Colonic mucosa (tissue), 4 donors: ENCODE measurements around the gene IL15RA. TPM values are rescaled to one million over a fixed set of nuclear protein-coding genes. Genes with fewer than 3 reads are reported as not detected.

Experiments used
- DNase-seq: peaks from one replicate; pipeline ENCODE4 v3.0.0-alpha.2; 2020
- H3K27ac ChIP-seq: fragments of 200-600 bp; one replicate; pipeline ENCODE4 v1.8.0; 2021
- H3K27me3 ChIP-seq: fragments of 200-600 bp; one replicate; pipeline ENCODE4 v1.8.0; 2021
- H3K36me3 ChIP-seq: fragments of 200-600 bp; one replicate; pipeline ENCODE4 v1.8.0; 2021
- H3K4me1 ChIP-seq: fragments of 200-600 bp; one replicate; pipeline ENCODE4 v1.8.0; 2021; ENCODE audit warnings: mild to moderate bottlenecking
- H3K4me3 ChIP-seq: fragments of 200-600 bp; one replicate; pipeline ENCODE4 v1.8.0; 2021
- H3K9ac ChIP-seq, 2 donors: one replicate each; pipeline ENCODE4 v1.7.0; 2013; ENCODE audit warnings: control low read depth in 2 of 2, low read depth in 2 of 2, low read length in 2 of 2
- H3K9me3 ChIP-seq: fragments of 200-600 bp; one replicate; pipeline ENCODE4 v1.8.0; 2021
- CTCF ChIP-seq: fragments of 200-600 bp; IDR thresholded peaks from one replicate; pipeline ENCODE4 v1.8.0; 2022; ENCODE audit warnings: antibody characterized with exemption, mild to moderate bottlenecking
- intact Hi-C: fragments of 100-400 bp; cut with DNase I; formaldehyde crosslinking; loops from one replicate; pipeline ENCODE4 v1.14.1; 2022
- total RNA-seq, 2 donors: library from RNA; stranded (reverse); fragmentation: NEBNext Ultra II Directional in 1 of 2; extraction: Animal tissue kit (Norgen Biotek cat#: 25700) in 1 of 2; gene quantifications; one replicate each; pipeline ENCODE4 v1.2.1, GENCODE V29; 2021
- donor health status: healthy.
- donor health status: DM: no; HTN: no; CAD: no.
- donor health status: DM: no; HTN: no; CAD: no.

The IL15RA gene
- total RNA-seq, 2 donors from 2014 or later = 11.5 to 16.0 TPM

DNA sequence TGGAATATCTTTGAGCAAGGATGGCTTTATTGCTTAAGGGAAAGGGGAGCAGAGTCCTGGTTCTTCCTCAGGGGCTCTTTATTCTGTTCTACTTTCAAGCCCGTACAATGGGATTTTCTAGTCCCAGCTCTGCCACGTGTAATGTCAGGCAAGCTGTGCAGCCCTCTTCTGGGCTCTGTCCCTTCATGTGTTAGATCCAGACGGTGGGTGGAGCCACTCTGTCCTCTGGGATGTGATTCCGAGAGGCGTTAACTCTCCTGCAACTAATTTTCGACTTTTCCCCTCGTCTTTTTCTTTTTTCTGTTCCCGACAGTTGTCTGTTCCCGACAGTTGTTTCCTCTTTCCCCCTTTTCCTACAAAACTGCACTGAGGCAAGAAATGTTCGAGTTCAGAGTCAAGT lies 52.5 kb downstream of the IL15RA start:
- H3K36me3 ChIP-seq = peaks cover 19% of the 10 kb centered on the region
- no peaks in the 10 kb centered on the region for H3K9me3 ChIP-seq
- no peaks in the 10 kb centered on the region for H3K27me3 ChIP-seq
- no peak overlapping the region for H3K27ac ChIP-seq
- H3K4me3 ChIP-seq = no peak overlapping the region
- no peak for DNase-seq
- intact Hi-C loops = no loop called here
- H3K9ac ChIP-seq = no peak overlapping the region
- TF ChIP-seq CTCF = no peak
- no peaks in the 10 kb centered on the region for H3K4me1 ChIP-seq

GRCh38 chr10:5921746-5922145 lies 55.6 kb downstream of the IL15RA start:
- Histone ChIP-seq H3K36me3 (peaks cover 12% of the 10 kb centered on the region), H3K4me3 (no peak overlapping the region), H3K9ac (no peak overlapping the region), H3K27me3 (no peaks in the 10 kb centered on the region), H3K27ac (no peak overlapping the region), H3K9me3 (no peaks in the 10 kb centered on the region), H3K4me1 (no peaks in the 10 kb centered on the region)
- DNase-seq = no peak
- intact Hi-C loops = no loop called here
- TF ChIP-seq CTCF = no peak

DNA sequence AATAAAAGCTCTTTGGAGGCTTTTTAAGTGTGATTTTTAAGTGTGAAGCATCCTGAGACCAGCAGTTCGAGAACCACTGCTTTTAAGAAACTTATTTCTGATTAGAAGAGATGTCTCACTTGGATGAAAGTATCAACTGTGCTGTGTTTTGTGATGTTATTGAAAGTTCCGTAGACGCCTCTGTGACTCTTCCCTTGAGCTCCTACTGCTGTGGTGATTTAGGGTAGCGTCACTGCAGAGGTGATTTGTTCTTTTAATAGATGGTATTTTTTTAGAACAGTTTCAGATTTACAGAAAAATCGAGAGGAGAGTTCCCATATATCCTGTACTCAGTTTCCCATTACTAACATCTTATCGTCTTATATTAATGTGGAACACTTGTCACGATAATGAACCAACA lies 57.8 kb downstream of the IL15RA start:
- no peaks in the 10 kb centered on the region for H3K27me3 ChIP-seq
- DNase-seq = no peak
- H3K4me1 ChIP-seq = no peaks in the 10 kb centered on the region
- no peaks in the 10 kb centered on the region for H3K9me3 ChIP-seq
- TF ChIP-seq CTCF = no peak
- no peak overlapping the region for H3K4me3 ChIP-seq
- H3K27ac ChIP-seq = no peak overlapping the region
- H3K9ac ChIP-seq = no peak overlapping the region
- intact Hi-C loops = no loop called here
- peaks cover 22% of the 10 kb centered on the region for H3K36me3 ChIP-seq

- H3K27me3 ChIP-seq = no peaks in the 10 kb centered on the region
- H3K9me3 ChIP-seq = no peaks in the 10 kb centered on the region
- H3K27ac ChIP-seq = no peak overlapping the region
- intact Hi-C loops = no loop called here
- DNase-seq = no peak
- H3K4me1 ChIP-seq = no peaks in the 10 kb centered on the region
- H3K9ac ChIP-seq = no peak overlapping the region
- H3K36me3 ChIP-seq = peaks cover 25% of the 10 kb centered on the region
- no peak for TF ChIP-seq CTCF
- no peak overlapping the region for H3K4me3 ChIP-seq
Measured at GRCh38 chr10:5918763-5919162, 58.6 kb downstream of the IL15RA start.

DNA sequence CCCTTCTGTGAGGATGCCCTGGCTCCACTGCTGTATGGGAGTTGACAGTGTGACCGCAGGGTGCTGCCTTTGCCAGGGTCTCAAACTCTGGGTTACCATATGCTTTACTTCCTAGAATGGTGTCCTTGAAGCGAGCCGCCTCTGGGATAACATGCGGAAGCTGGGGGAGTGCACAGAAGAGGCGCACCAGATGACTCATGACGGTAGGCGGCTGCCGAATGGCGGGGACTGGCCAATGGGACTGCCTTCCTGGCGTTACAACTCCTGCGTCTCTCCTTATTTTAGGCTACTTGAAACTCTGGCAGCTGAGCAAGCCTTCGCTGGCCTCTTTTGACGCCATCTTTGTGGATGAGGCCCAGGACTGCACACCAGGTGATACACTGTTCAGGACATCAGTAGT lies 60.0 kb downstream of the IL15RA start:
- Histone ChIP-seq H3K9me3 (no peaks in the 10 kb centered on the region), H3K9ac (no peak overlapping the region)
- intact Hi-C loops = no loop called here

More for the DNA sequence above, 60.0 kb downstream of the IL15RA start:
- DNase-seq = no peak
- Histone ChIP-seq H3K4me3 (no peak overlapping the region), H3K4me1 (no peaks in the 10 kb centered on the region), H3K36me3 (peaks cover 22% of the 10 kb centered on the region), H3K27me3 (no peaks in the 10 kb centered on the region), H3K27ac (no peak overlapping the region)
- no peak for TF ChIP-seq CTCF
